Measurements from ENCODE around the gene GLG1.
"Not testable (repeated sequence)": the region's sequence is repeated elsewhere in the genome, so short reads cannot be mapped to it uniquely, and the experiment has no call there.

GLG1 gene

DNA sequence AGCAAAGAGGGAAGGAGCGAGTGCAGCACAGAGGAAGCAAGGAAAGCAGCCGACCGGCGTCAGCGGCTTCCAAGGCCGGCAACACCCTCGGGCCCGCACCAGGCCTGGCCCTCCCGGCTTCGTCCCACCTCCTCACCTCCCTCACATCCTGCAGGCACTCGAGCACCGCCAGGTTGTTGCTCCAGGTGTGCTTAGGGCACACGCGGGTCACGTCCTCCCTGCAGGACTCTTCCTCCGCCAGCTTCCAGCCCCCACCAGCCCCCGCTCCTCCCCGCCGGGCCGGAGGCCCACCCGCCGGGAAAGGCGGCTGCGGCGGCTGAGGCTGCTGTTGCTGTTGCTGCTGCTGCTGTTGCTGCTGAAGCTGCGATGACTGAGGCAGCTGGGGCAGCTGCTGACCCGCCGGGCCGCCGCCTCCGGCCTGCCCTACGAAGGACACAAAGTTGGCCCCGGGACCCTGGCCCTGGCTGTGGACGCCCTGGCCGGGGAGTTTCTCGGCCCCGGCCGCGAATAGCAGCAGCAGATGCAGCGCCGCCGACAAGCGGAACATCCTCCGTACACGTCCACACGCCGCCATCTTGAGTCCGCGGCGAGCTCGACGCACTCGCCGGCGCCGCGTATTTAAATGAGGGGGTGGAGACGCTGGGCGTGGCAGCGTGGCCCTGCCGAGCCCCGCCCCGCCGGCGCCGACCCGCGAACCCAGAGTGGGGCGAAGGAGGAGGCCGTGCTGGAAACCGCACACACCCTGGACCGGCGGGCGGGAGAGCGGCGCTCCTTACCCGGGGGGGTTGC lies at the start of gene GLG1:
TSS of gene GLG1 (minus strand) at position 594 of the 789 bp plus-strand sequence. CDS start at position 574, 20 bp downstream.
- DNase-seq = peak; percentile 61 to 78

DNA sequence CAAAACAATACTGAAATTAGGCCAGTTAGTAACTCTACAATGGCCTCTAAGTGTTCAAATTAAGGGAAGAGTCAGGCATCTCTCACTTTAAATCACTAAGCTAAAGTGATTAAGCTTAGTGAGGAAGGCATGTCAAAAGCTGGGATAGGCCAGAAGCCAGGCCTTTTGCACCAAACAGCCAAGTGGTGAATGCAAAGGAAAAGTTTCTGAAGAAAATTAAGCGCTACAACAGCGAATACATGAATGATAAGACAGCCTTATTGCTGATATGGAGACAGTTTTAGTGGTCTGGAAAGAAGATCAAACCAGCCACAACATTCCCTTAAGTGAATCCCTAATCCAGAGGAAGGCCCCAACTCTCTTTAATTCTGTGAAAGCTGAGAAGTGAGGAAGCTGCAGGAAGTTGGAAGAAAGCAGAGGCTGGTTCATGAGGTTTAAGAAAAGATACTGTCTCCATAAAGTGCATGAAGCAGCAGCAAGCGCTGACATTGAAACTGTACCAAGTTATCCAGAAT lies 47.7 kb upstream of the GLG1 start:
- DNase-seq = no peak

DNA sequence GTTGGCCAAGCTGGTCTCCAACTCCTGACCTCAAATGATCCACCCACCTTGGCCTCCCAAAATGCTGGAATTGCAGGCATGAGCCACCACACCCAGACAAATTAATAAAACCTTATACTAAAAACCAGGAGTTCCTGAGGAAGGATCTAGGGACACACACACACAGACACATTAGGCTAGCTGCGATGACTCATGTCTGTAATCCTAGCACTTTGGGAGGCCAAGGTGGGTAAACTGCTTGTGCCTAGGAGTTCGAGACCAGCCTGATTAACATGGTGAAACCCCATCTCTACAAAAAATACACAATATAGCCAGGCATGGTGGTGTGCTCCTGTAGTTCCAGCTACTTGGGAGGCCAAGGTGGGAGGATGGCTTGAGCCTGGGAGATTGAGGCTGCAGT lies 46.0 kb upstream of the GLG1 start:
- DNase-seq = not testable (repeated sequence)

DNA sequence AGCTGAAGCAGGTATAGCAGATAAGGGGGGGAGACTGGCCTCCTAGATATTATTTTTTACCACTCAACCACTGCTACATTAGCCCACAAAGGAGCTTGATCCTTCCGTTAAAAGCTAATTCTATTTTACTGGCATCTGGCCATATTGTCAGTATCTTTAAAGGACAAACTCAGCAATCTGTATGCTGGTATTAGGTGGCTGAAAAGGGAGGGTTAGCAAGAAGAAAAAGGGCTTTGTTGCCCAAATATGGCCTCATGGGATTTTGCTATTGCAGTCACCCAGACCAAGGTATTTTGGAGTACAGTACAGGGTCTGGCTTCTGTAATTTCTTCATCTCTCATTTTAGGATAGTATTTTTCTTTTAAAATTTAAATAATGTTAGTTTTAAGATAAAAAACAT lies 45.3 kb upstream of the GLG1 start:
- no peak for DNase-seq

DNA sequence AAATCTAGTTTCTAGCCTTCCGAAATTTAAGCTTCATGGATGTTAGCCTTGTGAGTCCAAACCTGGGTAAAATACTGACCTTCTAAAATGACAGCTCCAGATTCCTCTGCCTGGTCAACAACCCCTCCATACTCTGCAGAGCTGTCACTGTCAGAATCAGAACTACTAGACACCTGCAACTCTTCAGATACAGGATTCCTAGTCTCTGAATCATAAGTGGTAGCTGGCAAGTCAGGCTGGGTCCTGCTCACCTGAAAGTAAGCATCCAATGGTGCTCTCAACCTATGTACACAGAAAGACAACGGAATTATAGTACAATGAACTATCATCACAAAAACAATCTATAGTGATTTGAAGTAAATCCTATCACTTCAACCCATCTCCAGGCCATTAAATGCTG lies 44.9 kb upstream of the GLG1 start:
- DNase-seq = no peak

DNA sequence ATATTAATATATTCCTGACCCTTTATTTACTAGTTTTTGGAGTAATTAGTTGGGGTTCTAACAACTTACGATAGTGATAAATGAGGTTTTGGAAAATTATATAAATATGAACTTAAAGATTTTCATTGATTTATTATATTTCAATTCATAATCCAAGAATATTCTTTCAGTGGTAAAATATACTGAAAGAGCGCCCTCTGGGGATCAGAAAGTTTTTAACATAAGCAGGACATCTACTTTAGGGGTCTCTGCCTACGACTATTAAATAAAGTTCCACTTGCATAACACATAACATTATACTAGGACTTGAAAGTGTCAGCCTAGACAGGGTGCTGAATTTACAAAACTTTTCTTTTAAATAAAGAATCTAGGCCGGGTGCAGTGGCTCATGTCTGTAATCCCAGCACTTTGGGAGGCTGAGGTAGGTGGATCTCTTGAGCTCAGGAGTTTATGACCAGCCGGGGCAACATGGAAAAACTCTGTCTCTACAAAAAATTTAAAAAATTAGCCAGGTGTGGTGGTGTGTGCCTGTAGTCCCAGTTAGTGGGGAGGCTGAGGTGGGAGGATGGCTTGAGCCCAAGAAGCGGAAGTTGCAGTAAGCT lies 44.2 kb upstream of the GLG1 start:
- DNase-seq = no peak

DNA sequence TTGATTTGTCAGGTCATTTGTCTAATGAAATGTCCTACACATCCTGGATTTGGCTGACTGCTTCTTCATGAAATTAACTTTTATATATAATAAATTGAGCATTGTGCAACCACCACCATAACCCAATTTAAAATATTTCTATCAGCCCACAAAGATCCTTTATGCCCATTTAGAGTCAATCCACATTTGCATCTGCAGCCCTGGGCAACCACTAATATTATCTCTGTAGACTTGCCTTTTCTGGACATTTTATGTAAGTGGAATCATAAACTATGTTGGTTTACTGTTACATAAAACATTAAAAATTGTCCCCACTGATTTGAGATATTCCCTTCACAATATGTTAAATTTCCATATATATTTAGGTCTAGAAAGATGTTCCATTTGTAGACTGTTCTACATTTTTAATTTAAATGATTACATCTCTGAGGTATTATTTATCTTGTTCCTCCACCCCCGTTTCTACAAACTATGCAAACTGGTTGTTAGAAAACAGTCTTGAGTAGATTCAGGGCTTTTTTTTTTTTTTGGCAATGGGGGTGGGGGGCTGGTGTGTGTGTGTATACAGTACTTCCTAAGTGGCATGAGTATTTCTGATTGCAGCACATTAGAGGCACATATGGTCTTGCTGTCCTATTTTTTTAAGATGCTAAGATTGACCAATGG lies 43.1 kb upstream of the GLG1 start:
- no peak for DNase-seq

DNA sequence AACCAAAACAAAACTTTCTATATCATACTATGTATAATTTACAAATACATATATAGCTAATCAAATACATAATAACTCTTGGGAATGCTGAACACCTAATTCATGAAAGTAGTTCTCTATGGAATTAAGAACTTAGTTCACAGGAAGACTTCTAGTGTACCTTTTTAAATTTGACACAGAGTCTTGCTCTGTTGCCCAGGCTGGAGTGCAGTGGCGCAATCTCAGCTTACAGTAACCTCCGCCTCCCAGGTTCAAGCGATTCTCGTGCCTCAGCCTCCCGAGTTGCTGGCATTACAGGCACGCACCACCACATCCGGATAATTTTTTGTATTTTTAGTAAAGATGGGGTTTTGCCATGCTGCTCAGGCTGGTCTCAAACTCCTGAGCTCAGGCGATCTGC lies 35.1 kb upstream of the GLG1 start:
- no peak for DNase-seq

DNA sequence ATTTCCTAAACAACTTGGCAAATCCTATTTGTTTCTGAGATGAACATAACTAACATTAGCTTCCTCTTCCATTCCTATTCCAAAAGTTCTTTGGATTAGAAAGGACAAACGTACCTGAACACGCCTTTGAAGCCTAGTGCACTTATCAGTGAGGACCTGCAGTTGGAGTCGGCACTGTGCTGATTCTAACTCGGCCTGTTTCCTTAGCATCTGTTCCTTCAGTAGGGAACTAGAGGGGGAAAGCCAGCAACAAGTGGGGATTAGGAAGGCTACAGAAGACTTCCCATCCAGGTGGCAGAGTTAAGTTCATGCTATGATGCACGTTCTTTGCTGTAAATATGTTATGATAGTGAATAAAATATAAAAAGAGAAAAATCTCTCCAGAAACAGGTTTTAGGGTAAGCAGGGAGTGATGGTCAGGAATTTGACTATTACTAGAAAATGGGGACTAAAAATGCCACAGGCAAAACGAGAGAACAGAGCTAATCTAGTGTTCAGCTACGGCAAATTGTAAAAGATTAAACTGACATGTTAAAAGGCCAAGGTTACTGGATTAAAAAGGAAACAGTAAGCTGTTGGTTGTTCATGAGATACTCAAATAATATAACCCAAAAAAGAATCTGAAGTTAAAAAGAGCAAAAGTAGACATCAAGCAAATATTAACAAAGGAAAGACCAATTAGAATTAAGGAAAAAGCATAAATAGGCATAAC lies 31.0 kb upstream of the GLG1 start:
- no peak for DNase-seq

DNA sequence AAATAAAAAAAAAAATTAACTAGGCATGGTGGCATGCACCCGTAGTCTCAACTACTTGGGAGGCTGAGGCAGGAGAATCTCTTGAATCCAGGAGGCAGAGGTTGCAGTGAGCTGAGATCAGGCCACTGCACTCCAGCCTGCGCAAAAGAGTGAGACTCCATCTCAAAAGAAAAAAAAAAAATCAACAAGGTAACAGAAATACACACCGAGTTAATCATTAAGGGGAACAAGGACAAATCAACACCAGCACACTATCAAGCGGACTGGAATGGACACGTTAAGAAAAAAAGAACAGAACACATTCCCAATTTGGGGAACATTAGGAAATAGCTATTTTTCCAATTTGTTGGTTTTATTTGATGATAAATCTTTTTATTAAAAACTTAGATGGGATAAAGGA lies 28.4 kb upstream of the GLG1 start:
- DNase-seq = no peak

DNA sequence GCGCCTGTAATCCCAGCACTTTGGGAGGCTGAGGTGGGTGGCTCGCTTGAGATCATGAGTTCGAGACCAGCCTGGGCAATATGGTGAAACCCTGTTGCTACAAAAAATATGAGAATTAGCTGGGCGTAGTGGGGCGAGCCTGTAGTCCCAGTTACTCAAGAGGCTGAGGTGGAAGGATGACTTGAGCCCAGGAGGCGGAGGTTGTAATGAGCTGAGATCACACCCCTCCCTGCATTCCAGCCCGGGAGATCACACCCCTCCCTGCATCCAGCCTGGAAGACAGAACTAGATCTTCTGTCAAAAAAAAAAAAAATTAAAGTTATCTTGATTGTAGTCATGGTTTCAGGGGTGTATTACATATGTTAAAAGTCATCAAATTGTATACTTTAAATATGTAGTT lies 26.8 kb upstream of the GLG1 start:
- DNase-seq = no peak

DNA sequence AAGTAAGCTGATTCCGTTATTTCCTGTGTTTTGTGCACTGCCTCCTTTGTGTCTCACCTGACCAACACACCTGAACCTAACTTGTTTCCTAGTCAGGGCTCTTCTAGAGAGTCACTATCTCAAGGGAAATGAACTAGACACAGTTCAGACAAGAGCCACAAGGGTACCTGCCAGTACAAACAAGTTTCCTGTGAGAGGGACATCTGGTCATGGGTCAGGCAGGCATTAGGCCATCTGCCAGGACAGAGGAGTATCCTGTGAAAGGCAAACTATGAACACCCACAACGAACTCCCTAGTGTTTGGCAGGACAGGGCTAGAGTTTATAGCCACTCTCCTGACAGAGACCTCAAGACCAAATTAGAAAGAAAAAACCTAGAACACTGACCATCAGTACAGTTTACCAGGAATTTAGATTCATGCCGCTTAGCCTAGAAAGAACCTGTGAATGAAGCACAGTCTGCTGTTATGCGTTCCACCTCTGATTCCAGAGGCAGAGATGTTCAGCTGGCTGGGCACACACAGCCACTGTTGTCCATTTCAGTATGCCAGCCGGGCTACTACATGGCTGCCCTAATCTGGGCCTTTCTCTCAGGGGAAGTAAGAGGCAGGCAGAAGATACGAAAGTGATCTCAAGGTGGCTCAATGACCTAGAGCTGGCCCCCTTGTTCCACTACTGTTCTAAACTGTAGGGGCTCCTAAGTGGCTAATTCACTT lies 20.7 kb upstream of the GLG1 start:
- no peak for DNase-seq

DNA sequence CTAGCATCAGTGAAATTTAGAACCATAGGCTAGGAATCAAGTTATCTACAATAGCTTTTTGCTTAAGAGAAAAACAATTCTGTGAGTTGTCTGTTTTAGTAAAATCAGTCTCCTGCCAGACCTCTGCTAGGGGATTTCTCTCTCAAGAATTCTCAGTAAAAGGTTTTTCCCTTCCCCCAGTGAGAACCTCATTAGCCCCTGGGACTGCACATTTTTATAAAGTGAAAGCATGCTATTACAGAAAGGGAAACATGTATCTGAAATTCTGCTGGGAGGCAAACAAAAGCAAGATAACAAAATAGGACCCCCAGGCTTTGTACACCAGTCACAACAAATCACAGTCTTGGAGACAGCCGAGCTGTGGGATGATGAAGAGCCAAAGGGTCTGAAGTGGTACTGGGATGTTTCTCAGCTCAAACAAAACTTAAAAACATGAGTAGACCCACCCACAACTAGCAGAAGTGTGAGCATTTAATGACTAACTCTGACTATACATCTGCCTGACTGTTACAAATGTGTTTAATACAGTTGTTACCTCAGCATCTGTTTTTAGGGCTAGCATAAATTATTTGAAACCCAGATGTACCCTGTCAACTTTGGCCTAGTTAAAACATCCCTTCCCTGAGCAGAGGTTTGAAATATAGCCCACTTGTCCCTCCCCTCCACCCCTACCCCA lies 20.0 kb upstream of the GLG1 start:
- no peak for DNase-seq

DNA sequence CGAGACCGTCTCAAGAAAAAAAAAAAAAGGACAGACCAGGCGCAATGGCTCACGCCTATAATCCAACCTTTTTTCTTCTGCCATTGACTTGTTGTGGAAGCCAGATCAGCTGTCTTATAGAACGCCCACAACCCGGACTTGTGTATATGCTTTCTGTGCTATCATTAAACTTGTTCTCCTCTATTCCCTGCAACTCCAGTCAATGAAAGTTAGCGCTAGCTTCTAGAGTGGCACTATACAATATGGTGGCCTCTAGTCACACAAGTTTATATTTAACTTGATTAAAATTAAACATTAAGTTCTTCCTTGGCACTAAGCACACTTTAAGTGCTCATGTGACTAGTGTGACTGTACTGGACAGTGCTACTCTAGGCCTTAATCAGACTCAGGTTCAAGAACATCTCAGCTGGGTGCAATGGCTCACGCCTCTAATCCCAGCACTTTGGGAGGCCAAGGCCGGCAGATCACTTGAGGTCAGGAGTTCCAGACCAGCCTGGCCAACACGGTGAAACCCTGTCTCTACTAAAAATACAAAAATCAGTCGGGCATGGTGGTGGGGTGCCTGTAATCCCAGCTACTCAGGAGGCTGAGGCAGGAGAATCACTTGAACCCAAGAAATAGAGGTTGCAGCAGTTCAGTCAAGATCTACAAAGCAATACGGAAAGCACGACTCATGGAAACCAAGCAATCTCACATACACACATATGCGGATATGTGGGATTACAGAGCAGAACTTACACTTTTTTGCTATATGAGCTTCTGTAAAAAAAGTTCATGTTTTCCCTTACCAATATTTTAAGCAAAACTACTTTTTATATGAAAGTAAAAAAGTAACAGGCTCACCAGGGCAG lies 18.8 kb upstream of the GLG1 start:
- no peak for DNase-seq

DNA sequence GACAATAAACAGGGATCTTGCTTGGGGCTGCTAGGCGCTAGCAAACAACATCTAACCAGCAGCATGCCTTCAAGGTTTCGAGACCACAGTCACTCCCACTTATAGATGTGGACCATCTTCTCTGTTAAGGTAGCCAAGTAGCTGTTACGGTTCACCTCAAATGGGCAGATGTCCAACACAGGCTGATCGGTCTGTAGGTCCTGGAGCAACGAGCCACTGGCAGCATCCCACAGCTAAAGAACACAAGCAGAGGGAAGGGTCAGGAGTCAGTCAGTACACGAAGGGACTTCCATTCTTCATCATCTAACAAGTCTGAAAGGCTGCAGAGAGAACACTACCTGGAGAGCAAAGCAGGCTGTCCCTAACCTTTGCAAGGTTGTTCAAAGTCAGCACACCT lies 16.9 kb upstream of the GLG1 start:
- DNase-seq = no peak

DNA sequence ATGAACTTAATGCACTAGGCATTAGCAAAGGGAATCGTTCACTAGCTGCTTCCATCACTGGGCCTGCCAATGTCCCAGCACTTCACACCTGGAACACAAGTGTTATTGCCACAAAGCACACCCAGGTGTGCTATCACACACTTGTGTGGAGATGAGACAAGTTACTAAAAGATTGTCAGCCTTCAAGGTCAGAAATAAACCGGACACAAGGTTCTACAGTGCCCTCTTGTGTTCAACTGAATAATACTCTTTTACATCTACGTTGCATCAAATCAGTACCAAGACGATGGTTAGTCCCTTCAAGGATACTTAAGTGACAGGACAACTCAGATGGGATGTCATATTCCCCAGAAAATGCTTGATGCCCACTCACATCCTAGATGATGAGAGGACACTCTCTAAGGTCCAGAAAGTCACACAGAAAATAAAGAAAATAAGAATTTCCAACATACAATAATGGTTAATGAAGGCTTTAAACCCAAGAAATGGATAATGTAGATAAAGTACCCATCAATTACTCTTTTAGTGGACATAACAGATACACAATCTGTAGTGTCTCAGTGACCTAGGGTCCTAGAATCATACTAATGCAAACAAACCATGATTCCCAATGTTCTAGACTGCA lies 16.4 kb upstream of the GLG1 start:
- DNase-seq = no peak

DNA sequence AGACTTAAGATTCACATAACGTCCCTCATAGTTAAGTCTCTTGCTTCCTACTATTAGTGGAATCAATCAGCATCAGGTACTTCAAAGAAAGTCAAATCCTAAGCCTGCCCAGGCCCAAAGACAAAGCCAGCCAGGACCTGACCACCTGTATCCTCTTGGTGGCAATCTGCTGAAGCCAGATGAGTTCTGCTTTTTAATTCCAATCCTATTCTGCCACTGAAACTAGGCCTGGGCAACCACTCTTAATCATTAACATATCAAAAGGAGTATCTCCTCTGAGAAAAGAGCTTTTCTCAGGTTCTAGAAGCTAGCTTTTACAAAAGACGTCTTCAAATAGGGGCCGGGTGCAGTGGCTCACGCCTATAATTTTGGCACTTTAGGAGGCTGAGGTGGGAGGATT lies 15.1 kb upstream of the GLG1 start:
- DNase-seq = no peak

DNA sequence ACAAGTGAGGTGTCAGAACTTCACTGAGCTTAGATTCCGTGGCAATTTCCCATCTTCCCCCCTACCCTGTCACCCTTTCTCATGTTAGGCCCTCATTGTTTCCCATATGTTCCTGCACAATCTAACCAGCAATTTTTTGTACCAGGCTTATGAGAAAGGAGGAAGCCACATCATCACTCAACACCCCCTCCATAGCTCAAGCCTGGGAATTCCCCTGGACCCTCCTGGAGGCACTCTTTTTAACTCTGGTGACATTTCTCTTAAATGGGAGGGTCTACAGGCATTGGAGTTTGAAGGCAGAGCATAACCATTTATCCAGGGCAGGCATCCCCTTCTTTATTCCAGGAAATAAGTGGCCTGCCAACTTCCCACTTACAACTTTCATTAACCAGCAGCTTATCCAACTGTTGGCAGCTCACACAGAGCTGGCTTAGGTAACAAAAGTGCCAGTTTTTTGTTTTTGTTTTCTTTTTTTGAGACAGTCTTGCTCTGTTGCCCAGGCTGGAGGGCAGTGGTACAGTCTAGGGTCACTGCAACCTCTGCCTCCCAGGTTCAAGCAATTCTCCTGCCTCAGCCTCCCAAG lies 10.4 kb upstream of the GLG1 start:
- DNase-seq = no peak

DNA sequence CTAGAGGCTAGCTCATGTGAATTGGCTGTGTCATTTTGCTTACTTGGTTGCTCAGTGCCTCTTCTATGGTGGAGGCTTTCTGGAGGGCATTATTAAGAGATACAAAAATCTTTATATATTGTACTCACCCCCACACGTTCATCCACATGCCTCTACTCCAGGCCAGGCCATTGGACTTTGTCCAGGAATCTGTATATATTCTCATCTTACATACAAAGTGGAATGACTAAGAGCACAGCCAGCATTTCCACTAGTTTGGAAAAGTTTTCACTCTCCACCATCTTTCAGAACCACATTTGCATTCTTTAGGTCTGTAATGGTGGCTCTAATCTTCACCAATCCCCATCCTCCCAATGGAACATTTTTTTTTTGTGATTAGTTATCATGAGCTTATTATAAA lies 4.8 kb upstream of the GLG1 start:
- no peak for DNase-seq

DNA sequence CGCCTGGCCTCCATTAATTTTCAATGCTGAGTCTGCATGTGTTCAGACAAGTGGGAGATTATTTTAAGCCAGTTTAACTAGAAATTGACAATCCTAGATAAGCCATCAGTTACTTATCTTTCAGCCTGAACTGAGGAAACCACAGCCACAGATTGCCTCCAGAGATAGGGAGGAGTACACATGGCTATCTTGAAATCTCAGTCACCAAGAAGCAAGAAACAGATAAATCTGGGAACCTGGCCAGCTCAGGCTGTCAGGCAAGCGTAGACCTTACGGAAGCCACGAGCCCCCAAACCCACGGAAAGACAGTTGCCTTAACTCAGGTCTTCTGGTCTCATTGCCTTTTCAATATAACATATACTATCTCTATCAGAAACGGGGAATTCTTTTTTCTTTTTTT lies 2.0 kb upstream of the GLG1 start:
- DNase-seq = peak in 1 of 2 donors; percentile 70

Measured in bone marrow (tissue), 2 donors.